ENCODE measurements around the gene PLS3.

PLS3 gene

GRCh38 chrX:115560978-115561604, at the start of gene PLS3:
PLS3 (plus strand) TSS chrX:115561174; CDS start chrX:115610251, 49,077 bp downstream.
- Histone ChIP-seq H3K27me3 (ENCODE audit: insufficient read depth, low read length) (no peaks in the 10 kb centered on the region), H3K27ac (ENCODE audit: low read depth, low read length) (peak within 1 kb of the TSS; percentile 83), H3K4me3 (ENCODE audit: low read depth, low read length) (peak within 1 kb of the TSS; percentile 95), H3K4me1 (ENCODE audit: control insufficient read depth, insufficient read depth, low read length, unreplicated experiment) (peaks cover 39% of the 10 kb centered on the region), H3K36me3 (ENCODE audit: insufficient read depth, low read length) (no peaks in the 10 kb centered on the region), H3K79me2 (ENCODE audit: control insufficient read depth, insufficient read depth, low read length, unreplicated experiment) (peaks cover 55% of the 10 kb centered on the region), H2AFZ (ENCODE audit: low read length, unreplicated experiment) (peak within 1 kb of the TSS; percentile 72)

- Histone ChIP-seq H3K27ac (ENCODE audit: low read depth, low read length) (no peak overlapping the region), H3K4me1 (ENCODE audit: control insufficient read depth, insufficient read depth, low read length, unreplicated experiment) (no peaks in the 10 kb centered on the region), H2AFZ (ENCODE audit: low read length, unreplicated experiment) (no peak overlapping the region), H3K4me3 (ENCODE audit: low read depth, low read length) (no peak overlapping the region), H3K36me3 (ENCODE audit: insufficient read depth, low read length) (no peaks in the 10 kb centered on the region), H3K79me2 (ENCODE audit: control insufficient read depth, insufficient read depth, low read length, unreplicated experiment) (no peaks in the 10 kb centered on the region), H3K27me3 (ENCODE audit: insufficient read depth, low read length) (no peaks in the 10 kb centered on the region)
Observed at GRCh38 chrX:115518113-115518512, 42.9 kb upstream of the PLS3 start.

- Histone ChIP-seq H3K27me3 (ENCODE audit: insufficient read depth, low read length) (no peaks in the 10 kb centered on the region), H2AFZ (ENCODE audit: low read length, unreplicated experiment) (no peak overlapping the region), H3K36me3 (ENCODE audit: insufficient read depth, low read length) (no peaks in the 10 kb centered on the region), H3K4me1 (ENCODE audit: control insufficient read depth, insufficient read depth, low read length, unreplicated experiment) (no peaks in the 10 kb centered on the region), H3K79me2 (ENCODE audit: control insufficient read depth, insufficient read depth, low read length, unreplicated experiment) (no peaks in the 10 kb centered on the region), H3K27ac (ENCODE audit: low read depth, low read length) (no peak overlapping the region), H3K4me3 (ENCODE audit: low read depth, low read length) (no peak overlapping the region)
Observed at GRCh38 chrX:115521741-115522140, 39.2 kb upstream of the PLS3 start.

GRCh38 chrX:115522952-115523351, 38.0 kb upstream of the PLS3 start:
- no peak overlapping the region for H2AFZ ChIP-seq (ENCODE audit: low read length, unreplicated experiment)
- no peaks in the 10 kb centered on the region for H3K27me3 ChIP-seq (ENCODE audit: insufficient read depth, low read length)
- H3K27ac ChIP-seq (ENCODE audit: low read depth, low read length), result no peak overlapping the region
- no peaks in the 10 kb centered on the region for H3K79me2 ChIP-seq (ENCODE audit: control insufficient read depth, insufficient read depth, low read length, unreplicated experiment)
- no peaks in the 10 kb centered on the region for H3K4me1 ChIP-seq (ENCODE audit: control insufficient read depth, insufficient read depth, low read length, unreplicated experiment)
- H3K36me3 ChIP-seq (ENCODE audit: insufficient read depth, low read length), result no peaks in the 10 kb centered on the region
- no peak overlapping the region for H3K4me3 ChIP-seq (ENCODE audit: low read depth, low read length)

GRCh38 chrX:115525486-115525885, 35.5 kb upstream of the PLS3 start:
- Histone ChIP-seq H3K4me3 (ENCODE audit: low read depth, low read length) (no peak overlapping the region), H3K4me1 (ENCODE audit: control insufficient read depth, insufficient read depth, low read length, unreplicated experiment) (no peaks in the 10 kb centered on the region), H3K36me3 (ENCODE audit: insufficient read depth, low read length) (no peaks in the 10 kb centered on the region), H3K27me3 (ENCODE audit: insufficient read depth, low read length) (no peaks in the 10 kb centered on the region), H3K79me2 (ENCODE audit: control insufficient read depth, insufficient read depth, low read length, unreplicated experiment) (no peaks in the 10 kb centered on the region), H3K27ac (ENCODE audit: low read depth, low read length) (no peak overlapping the region), H2AFZ (ENCODE audit: low read length, unreplicated experiment) (no peak overlapping the region)

- H3K27ac ChIP-seq (ENCODE audit: low read depth, low read length), result no peak overlapping the region
- no peaks in the 10 kb centered on the region for H3K27me3 ChIP-seq (ENCODE audit: insufficient read depth, low read length)
- no peaks in the 10 kb centered on the region for H3K36me3 ChIP-seq (ENCODE audit: insufficient read depth, low read length)
- H2AFZ ChIP-seq (ENCODE audit: low read length, unreplicated experiment), result no peak overlapping the region
- H3K4me1 ChIP-seq (ENCODE audit: control insufficient read depth, insufficient read depth, low read length, unreplicated experiment), result peaks cover 33% of the 10 kb centered on the region
- no peaks in the 10 kb centered on the region for H3K79me2 ChIP-seq (ENCODE audit: control insufficient read depth, insufficient read depth, low read length, unreplicated experiment)
- no peak overlapping the region for H3K4me3 ChIP-seq (ENCODE audit: low read depth, low read length)
Observed at GRCh38 chrX:115531818-115532403, 29.1 kb upstream of the PLS3 start.

GRCh38 chrX:115533485-115533884, 27.5 kb upstream of the PLS3 start:
- H3K4me3 ChIP-seq (ENCODE audit: low read depth, low read length), result 0 out of 2 replicates have a peak overlapping the region, but pooled peaks have one; percentile 14
- no peak overlapping the region for H2AFZ ChIP-seq (ENCODE audit: low read length, unreplicated experiment)
- H3K4me1 ChIP-seq (ENCODE audit: control insufficient read depth, insufficient read depth, low read length, unreplicated experiment), result peaks cover 33% of the 10 kb centered on the region
- H3K27ac ChIP-seq (ENCODE audit: low read depth, low read length), result peak overlapping the region; percentile 20
- no peaks in the 10 kb centered on the region for H3K27me3 ChIP-seq (ENCODE audit: insufficient read depth, low read length)
- H3K79me2 ChIP-seq (ENCODE audit: control insufficient read depth, insufficient read depth, low read length, unreplicated experiment), result no peaks in the 10 kb centered on the region
- H3K36me3 ChIP-seq (ENCODE audit: insufficient read depth, low read length), result no peaks in the 10 kb centered on the region

- H3K36me3 ChIP-seq (ENCODE audit: insufficient read depth, low read length), result no peaks in the 10 kb centered on the region
- no peaks in the 10 kb centered on the region for H3K27me3 ChIP-seq (ENCODE audit: insufficient read depth, low read length)
- H3K79me2 ChIP-seq (ENCODE audit: control insufficient read depth, insufficient read depth, low read length, unreplicated experiment), result no peaks in the 10 kb centered on the region
- H2AFZ ChIP-seq (ENCODE audit: low read length, unreplicated experiment), result no peak overlapping the region
- no peak overlapping the region for H3K27ac ChIP-seq (ENCODE audit: low read depth, low read length)
- H3K4me3 ChIP-seq (ENCODE audit: low read depth, low read length), result no peak overlapping the region
- H3K4me1 ChIP-seq (ENCODE audit: control insufficient read depth, insufficient read depth, low read length, unreplicated experiment), result peaks cover 33% of the 10 kb centered on the region
Observed at GRCh38 chrX:115534383-115534782, 26.6 kb upstream of the PLS3 start.

GRCh38 chrX:115535421-115535820, 25.6 kb upstream of the PLS3 start:
- no peaks in the 10 kb centered on the region for H3K36me3 ChIP-seq (ENCODE audit: insufficient read depth, low read length)
- no peak overlapping the region for H3K4me3 ChIP-seq (ENCODE audit: low read depth, low read length)
- peaks cover 33% of the 10 kb centered on the region for H3K4me1 ChIP-seq (ENCODE audit: control insufficient read depth, insufficient read depth, low read length, unreplicated experiment)
- H3K27me3 ChIP-seq (ENCODE audit: insufficient read depth, low read length), result no peaks in the 10 kb centered on the region
- H3K27ac ChIP-seq (ENCODE audit: low read depth, low read length), result peak overlapping the region; percentile 65
- H2AFZ ChIP-seq (ENCODE audit: low read length, unreplicated experiment), result no peak overlapping the region
- no peaks in the 10 kb centered on the region for H3K79me2 ChIP-seq (ENCODE audit: control insufficient read depth, insufficient read depth, low read length, unreplicated experiment)

- no peaks in the 10 kb centered on the region for H3K27me3 ChIP-seq (ENCODE audit: insufficient read depth, low read length)
- H3K4me3 ChIP-seq (ENCODE audit: low read depth, low read length), result no peak overlapping the region
- peaks cover 33% of the 10 kb centered on the region for H3K4me1 ChIP-seq (ENCODE audit: control insufficient read depth, insufficient read depth, low read length, unreplicated experiment)
- peak overlapping the region; percentile 85 for H2AFZ ChIP-seq (ENCODE audit: low read length, unreplicated experiment)
- H3K36me3 ChIP-seq (ENCODE audit: insufficient read depth, low read length), result no peaks in the 10 kb centered on the region
- peak overlapping the region; percentile 65 for H3K27ac ChIP-seq (ENCODE audit: low read depth, low read length)
- H3K79me2 ChIP-seq (ENCODE audit: control insufficient read depth, insufficient read depth, low read length, unreplicated experiment), result no peaks in the 10 kb centered on the region
Observed at GRCh38 chrX:115535844-115536243, 25.1 kb upstream of the PLS3 start.

GRCh38 chrX:115539841-115540240, 21.1 kb upstream of the PLS3 start:
- Histone ChIP-seq H3K4me1 (ENCODE audit: control insufficient read depth, insufficient read depth, low read length, unreplicated experiment) (peaks cover 14% of the 10 kb centered on the region), H3K79me2 (ENCODE audit: control insufficient read depth, insufficient read depth, low read length, unreplicated experiment) (no peaks in the 10 kb centered on the region), H3K27me3 (ENCODE audit: insufficient read depth, low read length) (no peaks in the 10 kb centered on the region), H3K36me3 (ENCODE audit: insufficient read depth, low read length) (no peaks in the 10 kb centered on the region), H3K27ac (ENCODE audit: low read depth, low read length) (no peak overlapping the region), H2AFZ (ENCODE audit: low read length, unreplicated experiment) (no peak overlapping the region), H3K4me3 (ENCODE audit: low read depth, low read length) (no peak overlapping the region)

All from ACC112 (cell line).